NCI-H1092 treated with DMSO at 0.1 percent for 48 hours (cell line): Measurements from ENCODE around the gene IL1A.

Experiments used
- DNase-seq: peaks from one replicate; lab custom pipeline; 2025; lab: John Stamatoyannopoulos, UW

The IL1A gene

DNA sequence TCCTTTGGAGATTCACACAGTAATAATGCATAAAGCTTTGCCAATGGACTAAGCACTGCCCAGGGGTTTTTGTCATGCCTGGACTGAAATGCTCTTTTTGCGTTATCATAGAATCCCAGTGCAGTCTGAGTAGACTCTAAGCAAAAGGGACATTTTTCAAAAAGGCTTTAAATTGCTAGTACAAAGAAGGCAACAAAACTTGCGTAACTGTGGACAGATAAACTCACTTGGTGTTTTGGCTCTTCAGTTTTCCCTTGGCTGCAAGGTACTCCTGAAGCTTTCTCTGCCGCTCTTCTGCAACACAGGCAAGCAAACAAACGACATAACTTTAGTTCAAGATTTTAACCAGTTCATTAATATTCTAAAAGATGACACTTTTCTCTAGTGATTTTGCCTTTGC is 22.0 kb downstream of the IL1A start:
- no peak for DNase-seq

DNA sequence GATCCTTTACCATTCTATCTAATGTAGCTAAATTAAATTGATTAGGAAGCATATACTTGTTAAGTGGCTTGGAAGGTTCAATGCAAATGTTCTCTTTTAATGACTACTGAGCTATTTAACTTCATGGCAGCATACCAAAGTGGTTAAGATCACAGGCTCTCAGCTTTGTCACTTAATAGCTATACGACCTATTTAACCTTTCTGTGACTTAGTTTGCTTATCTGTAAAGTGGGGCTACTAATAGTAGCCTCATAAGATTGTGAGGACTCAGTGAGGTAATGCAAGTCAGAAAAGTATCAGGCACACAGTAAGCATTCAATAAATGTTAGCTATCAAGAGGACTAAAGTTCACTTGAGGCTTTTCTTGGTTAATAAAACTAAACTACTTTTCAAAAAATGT is 24.1 kb downstream of the IL1A start:
- no peak for DNase-seq

DNA sequence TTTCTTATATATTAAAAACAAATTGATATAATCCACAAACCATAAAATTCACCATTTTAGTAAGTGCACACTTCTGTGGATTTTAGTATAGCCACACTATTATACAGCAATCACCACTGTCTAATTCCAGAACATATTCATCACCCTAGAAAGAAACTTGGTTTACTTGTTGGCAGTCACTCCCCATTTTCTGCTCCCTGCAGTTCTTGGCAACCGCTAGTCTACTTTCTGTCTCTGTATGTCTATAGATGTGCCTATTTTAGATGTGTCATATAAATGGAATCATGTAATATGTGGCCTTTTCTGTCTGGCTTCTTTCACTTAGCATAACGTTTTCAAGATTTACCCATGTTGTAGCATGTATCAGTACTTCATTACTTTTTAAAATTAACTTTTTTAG is 25.6 kb downstream of the IL1A start:
- no peak for DNase-seq

DNA sequence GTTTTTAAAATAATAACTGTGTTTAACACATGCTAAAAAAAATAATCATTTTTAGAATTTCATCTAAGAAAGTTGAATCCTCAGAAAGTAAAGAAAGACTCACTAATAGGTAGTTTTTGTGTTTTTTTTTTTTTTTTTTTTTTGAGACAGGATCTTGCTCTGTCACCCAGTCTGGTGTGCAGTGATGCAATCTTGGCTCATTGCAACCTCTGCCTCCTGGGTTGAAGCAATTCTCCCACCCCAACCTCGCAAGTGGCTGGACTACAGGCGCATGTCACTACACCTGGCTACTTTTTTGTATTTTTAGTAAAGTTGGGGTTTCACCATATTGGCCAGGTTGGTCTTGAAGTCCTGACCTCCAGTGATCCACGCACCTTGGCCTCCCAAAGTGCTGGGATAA is 27.0 kb downstream of the IL1A start:
- DNase-seq: no peak

DNA sequence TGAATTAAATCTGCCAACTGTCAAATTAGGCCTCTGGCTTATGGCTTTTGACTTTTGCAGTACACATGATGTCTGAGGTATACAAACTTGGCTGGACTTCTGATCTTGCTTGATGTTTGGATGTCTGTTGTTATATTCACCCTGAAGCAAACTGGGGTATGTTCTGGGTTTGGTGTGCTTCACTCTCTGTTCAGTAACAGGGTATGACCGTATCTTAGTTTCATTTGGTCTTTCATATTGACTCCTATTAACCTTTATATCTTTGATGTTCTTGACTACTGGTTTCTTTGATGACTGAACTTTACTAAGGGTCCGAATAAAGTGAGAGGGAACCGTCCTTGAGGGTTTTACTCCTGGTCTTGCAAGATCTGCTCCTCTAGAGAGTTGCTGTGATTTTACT is 28.1 kb downstream of the IL1A start:
- DNase-seq: no peak

DNA sequence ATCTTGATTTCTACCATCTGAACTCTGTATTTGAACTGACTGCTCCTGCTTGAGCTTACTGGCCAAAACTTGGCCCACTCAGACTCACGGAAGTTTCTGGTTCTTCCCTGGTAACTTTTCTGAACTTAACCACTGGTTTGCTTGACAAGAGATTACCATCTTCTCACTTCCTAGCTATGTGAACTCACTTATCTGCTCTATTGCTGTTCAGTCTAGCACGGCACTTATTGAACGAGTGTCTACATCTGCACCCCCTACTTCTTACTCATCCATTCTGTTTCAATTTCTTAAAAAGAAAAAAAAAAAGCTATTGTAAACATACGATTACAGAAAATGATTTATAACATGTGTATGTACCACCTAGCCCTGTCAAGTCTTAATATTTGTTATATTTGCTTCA is 28.8 kb downstream of the IL1A start:
- no peak for DNase-seq

DNA sequence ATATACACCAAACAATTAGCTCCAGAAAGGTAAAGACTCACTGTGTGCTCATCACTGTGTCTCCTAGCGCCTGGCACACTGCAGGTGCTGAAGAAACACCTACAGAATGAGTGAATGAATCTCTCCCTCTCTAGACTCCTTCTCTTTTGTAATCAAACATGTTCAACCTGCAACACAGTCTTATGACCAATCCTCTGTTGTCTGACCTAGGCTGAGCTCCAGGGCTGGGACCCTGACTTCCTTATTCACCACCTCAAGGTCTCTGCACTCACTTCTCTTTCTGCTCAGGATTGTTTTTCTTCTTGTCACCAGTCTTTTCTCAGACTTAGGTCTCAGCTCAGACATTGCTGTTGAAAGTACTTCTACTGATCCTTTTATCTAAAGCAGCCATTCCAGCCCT is 29.7 kb downstream of the IL1A start:
- no peak for DNase-seq

DNA sequence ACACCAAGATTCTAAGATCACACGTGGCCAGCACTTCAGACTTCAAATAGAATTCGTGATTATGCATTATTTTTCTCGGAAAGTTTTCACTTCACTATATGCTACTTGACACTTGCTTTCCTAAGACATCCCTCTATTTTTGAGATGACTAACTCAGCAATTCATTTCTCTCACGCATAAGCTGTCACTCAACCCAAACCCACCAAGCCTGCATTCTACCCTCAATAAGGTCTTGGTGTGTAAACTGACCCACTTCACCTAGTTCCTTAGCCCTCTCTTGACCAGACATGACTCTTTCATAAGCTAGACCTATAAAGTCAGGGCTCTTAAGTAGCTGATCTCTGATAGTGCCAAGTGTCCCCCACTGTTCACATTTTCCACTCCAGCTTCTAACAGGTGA is 31.6 kb downstream of the IL1A start:
- DNase-seq: no peak

DNA sequence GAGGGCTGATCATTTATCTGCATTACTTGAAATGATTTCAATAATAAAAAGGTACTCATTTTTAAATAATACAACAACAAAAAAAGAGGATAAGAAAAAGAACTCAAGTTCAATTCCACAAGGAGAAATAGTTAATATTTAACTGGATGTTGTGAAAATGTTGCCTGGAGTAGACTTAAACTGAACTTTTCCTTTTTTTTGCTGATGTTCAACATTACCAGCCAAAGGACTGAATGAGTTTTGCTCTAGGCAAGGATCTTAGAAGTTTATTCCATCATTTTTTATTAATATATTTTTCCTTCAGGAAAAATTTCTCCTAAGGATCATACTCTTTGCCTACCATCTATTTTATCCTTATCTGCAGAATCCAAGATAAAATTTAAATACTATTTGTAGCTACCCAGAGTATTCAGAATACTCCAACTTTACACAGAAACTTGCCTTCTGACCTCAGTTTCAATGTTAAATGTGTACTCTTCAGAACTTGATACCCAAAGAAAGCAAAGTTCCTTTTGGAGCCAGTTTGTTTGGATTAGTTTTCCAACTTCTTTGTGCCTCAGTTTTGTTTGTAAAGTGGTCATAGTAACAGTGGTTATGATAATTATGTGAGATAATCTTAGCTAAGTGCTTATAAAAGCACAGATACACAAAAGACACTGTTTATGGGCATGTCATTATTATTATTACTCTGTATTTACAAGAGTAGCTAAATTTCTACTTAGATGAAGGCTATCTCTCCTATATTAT is 32.7 kb downstream of the IL1A start:
- DNase-seq: no peak

DNA sequence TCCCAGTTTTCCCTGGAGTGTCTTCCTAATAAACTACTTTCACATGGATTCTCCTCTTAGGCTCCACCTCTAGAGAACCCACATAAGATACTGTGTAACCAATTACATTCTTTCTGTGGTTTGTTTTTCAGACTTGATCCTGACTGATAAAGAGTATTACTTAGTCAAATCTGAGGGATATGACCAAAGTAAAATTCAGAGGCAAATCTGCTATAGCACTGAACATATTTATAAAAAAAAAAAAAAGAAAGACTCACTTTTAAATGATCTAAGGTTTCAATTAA is 33.8 kb downstream of the IL1A start:
- DNase-seq: no peak

DNA sequence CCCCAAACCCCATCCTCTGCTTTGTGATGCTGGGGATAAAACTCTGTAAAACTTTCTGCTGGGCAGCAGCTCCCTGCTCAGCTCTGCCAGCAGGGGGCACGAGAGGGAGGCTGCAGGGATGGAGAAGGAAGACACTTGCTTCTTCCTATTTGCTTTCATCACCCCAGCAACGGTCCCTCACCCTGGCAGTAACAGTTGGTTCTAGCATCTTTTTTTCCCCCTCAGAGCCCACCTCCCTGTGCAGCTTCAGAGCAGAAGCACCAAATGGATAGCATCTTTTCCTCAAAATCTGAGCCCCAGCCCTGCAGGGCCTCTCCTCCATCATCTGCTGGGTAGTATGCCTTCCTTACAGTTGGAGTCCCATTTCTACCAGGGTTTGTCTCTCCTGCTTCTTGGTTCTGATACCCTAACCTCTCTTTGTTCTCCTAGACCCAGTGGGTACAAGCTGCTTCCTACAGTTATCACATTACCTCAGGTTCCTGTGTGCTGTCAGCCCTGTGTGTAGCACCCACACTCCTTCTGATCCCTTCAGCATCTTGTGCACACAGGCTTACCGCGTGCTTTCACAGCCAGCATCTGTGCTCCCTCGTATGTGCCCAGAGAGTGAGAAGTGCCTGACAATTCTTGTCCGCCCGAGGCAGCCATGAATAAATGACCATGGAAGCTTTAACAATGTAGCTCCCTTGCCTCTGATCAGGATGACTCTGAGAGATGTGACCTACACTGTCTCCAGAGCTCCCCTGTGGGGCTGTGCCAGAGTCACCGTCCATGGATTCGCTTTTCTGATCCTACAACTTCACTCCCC is 34.3 kb downstream of the IL1A start:
- DNase-seq: peak; percentile 34

DNA sequence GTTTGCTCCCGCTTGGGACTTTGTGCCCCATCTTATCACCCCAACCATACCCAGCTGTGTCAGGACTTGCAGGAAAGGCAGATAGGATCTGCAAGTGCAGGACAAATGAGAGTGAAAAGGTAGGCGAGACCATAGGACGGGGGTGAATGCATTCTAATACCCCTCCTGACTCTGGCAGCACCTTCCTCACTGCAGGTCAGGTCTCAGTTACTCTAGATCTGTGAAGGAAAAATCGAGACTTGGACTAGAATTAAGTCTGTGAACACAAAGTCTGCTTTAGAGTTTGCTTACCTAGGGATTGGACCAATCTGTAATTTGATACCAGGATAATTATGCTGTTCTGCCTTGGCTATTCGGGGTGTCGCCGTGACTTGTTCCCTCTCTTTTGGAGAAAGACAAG is 43.8 kb downstream of the IL1A start:
- DNase-seq: no peak

DNA sequence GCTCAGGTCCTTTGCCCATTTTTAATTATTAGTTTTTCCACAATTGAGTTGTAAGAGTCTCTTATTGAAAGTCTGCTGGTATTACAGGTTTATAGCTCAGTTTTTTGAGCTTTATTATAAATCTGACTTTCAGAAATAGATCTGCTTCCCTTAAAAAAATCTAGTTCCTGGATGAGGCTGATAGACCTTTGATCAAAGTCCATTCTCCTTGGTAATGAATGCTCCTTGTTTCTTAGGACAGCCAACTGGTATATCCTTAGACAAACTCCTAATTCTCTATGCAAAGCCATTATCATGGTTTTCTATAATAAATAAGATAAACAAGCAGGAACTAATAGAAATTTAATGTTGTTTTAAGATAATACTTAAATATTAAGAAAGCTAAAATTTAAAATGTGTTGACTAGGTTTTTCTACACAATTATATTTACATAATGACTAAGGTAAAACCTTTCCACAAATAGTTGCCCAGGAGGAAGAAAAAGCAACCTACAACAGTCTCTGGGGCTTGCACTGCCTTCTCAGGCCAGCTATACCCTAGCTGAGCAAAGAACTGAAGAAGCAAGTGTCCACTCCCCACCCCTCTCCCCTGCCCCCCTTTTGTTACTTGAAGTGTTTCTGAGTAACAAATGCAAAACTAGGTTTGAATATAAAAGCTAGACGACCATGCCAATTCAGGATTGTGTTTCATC is 46.6 kb downstream of the IL1A start:
- DNase-seq: no peak

DNA sequence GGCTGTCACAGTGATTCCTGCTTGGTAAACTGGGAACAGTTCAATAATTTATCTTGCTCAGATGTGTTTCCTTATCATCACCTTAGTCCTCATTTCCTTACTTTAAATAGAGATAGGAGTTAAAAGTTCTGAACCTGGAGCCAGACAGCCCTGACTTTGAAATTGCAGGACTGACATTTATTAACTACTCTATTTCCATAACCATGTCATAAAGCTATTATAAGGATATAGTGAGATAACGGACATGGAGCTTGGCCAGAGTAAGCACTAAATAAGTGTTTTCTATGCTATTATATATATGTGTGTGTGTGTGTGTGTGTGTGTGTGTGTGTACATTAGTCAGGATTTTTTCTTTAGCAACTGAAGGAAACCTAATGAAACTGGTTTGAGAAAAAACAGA is 50.4 kb downstream of the IL1A start:
- DNase-seq: no peak

DNA sequence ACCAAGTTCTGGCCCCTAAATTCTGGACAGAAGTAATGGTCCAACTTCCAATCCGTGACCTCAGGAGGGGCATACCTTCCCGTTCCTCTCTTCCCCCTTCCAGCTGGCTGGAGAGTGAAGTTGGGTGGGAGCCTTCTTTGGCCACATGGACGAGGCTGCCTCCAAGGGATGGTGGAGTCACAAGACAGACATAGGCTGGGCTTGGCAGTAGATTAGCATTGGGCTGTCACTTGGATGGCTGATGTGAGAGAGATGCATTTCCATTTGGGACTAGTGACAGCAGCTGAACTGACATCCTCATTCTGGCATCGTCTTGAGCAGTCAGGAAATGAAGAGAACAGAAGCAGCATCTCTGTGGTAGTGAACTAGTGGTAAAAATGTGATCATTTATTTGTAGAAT is 50.8 kb downstream of the IL1A start:
- no peak for DNase-seq

DNA sequence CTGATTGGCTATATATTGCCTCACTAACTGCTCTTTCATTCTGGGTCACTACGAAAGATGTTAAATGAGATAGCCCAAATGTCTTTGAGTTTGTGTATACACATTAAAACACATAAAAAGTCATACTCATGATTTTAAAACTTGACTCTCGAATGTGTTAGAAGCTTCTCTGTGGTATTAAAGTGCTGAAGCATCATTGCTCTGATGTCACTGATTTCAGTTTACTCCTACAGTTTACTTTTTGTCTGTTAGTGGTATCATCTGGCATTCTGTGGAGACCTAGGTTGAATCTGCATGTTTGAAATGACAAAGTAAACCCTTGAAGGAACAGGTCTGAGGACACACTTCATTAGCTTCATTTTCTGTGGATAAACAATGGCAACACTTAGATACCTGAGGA is 52.8 kb downstream of the IL1A start:
- DNase-seq: no peak

DNA sequence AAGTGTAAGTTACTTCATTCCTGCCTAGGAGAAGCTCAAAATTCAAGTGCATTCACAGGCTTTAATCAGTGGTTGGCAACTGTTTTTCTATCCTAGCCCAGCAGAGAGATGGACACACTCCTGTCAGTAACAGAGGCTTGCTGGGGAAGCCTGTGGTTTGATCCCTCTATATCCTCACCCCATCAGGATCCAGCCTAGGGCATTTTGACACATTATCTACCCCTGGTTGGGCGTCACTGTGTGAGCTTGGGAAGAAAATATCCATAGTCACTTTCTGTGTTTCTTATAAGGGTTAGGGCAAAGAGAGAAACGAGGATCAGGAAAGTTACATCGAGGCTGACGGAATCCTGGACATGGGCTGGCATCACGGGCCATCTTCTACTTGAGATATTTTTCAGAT is 53.5 kb downstream of the IL1A start:
- DNase-seq: no peak

DNA sequence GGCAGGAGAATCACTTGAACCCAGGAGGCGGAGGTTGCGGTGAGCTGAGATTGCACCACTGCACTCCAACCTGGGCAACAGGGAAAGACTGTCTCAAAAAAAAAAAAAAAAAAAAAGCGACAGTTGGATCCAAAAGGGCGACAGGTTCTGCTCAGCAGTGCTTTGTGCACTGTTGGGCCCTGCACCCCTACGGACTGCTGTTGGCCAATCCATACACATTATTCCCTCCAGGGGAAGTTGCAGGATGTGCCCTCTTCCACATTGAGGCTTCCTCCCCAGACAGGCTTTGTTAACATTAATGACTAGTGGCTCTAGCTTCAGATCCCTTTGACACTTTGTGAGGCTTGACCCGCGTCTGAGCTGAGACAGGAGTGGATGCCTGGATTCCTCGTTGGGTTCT is 54.1 kb downstream of the IL1A start:
- DNase-seq: no peak

DNA sequence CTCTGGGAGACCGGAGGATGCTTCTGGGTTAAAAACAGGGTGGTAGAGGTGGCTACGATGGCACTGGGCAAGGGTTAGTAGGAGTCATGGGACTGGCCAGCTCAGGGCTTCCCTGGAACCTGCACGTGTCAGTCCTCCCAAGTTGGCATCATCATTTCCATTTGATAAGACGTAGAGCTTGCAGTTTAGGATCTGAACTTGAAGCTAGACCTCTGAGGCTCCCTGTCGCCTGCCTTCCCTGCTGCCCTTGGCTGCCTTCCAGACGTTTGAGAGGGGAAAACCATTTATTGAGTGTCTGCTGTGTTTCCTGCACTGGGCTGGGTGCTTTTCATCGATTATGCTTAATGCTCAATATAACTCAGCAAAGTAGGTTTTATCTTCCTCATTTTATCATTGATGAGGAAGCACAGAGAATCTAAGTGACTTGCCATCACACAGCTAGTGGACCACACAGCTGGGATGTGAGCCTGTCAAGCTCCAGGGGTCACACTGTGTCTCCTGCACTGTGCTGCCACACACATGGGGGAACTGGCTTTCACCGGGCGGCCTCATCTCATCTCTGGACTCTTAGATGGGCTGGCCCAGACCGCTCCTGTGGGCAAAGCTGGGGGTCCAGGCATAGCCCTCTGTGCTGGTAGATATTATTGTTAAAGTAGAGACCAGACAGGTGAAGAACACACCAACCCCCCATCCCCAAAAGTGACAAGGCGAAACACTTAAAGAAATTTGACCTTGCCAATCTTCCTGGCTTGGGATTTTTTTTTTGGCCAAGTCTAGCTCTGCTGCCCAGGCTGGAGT is 55.7 kb downstream of the IL1A start:
- peak; percentile 7 for DNase-seq

DNA sequence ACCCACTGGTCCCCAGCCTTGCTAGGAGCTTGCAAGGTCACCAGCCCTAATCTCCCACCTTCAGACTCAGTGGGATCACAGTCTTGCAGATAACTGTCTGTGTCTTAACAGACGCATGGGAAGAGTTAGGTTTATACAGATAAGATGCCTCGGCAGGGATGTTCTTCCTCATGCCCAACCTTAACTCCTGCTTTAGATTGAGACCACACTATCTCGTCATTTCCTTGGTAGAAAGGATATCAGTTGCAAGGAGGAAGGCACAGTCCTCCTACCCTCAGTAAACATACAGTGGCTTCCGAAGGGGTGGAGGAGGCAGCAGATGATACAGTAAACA is 56.3 kb downstream of the IL1A start:
- DNase-seq: no peak

DNA sequence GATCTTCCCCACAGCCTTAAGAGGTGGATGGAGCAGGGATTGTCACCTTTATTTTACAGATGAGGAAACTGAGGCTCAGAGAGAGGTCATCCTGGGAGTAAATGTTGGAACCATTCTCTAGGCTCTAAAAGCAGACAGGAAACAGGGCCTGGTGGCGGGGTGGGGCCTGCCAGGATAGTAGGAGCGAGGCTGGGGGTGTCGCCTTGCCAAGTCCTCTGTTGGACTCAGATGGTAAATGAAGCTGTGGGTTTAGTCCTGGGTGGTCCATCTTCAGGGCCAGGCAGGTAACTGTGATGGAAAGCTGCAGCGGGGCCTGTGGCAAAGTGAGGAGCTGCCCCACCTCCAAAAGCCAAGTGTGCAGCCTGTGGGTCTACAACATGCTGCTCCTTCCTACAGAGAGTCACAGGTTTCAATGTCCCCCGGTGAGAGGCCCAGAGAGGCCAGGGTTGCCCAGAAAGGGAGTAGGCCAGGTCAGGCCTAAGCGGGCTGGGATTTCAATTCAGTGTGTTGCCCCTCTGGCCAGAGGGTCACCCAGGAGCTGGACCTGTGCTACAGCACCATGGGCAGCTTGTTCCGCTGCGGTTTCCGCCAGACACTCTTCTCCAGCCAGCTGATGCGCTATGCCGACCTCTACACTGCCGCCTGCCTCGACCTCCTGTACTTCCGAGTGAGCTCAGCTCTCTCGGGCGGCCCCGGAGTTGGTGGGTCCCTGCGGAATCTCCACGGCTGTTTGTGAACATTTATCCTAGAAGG is 56.8 kb downstream of the IL1A start:
- DNase-seq: no peak
